Astrocyte of the cerebellum (primary cell): ENCODE data around the gene BMF.
A peak's percentile ranks its signal among the peaks of the same experiment; 100 is the strongest.

ENCODE experiments used
- DNase-seq: peaks from one replicate; pipeline ENCODE4 v3.0.0-alpha.2; 2011; ENCODE audit warnings: low read depth
- H3K4me3 ChIP-seq: 2 replicates; pipeline ENCODE4 v1.5.1; 2011; ENCODE audit warnings: mild to moderate bottlenecking, low read depth, low read length, moderate library complexity
- in situ Hi-C: cut with HindIII; loops from 2 replicates; pipeline ENCODE4 v1.10.0; 2017; ENCODE audit warnings: low sequenced_read_pairs
- TF ChIP-seq, protein P1 (sequence below): IDR thresholded peaks from 2 replicates; pipeline ENCODE4 v1.5.1; 2012; ENCODE audit warnings: low read length, low read depth, moderate library complexity, mild to moderate bottlenecking; ENCODE audit errors: missing control alignments

BMF gene

GRCh38 chr15:40106203-40107161 lies 2.2 kb downstream of the BMF start:
- in situ Hi-C loops, result loop anchor here (10.0 kb wide), 1 partner anchor 48 kb away; no protein-coding TSS in a partner anchor
- DNase-seq, result no peak
- H3K4me3 ChIP-seq, result peak overlapping the region; percentile 83
- TF ChIP-seq, protein P1, sequence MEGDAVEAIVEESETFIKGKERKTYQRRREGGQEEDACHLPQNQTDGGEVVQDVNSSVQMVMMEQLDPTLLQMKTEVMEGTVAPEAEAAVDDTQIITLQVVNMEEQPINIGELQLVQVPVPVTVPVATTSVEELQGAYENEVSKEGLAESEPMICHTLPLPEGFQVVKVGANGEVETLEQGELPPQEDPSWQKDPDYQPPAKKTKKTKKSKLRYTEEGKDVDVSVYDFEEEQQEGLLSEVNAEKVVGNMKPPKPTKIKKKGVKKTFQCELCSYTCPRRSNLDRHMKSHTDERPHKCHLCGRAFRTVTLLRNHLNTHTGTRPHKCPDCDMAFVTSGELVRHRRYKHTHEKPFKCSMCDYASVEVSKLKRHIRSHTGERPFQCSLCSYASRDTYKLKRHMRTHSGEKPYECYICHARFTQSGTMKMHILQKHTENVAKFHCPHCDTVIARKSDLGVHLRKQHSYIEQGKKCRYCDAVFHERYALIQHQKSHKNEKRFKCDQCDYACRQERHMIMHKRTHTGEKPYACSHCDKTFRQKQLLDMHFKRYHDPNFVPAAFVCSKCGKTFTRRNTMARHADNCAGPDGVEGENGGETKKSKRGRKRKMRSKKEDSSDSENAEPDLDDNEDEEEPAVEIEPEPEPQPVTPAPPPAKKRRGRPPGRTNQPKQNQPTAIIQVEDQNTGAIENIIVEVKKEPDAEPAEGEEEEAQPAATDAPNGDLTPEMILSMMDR, result no peak

- no peak for DNase-seq
- no peak overlapping the region for H3K4me3 ChIP-seq
- TF ChIP-seq, protein P1, result no peak
- in situ Hi-C loops, result loop anchor here (10.0 kb wide), 1 partner anchor 49 kb away; no protein-coding TSS in a partner anchor
Observed at GRCh38 chr15:40105517-40106202, 3.0 kb downstream of the BMF start.

DNA sequence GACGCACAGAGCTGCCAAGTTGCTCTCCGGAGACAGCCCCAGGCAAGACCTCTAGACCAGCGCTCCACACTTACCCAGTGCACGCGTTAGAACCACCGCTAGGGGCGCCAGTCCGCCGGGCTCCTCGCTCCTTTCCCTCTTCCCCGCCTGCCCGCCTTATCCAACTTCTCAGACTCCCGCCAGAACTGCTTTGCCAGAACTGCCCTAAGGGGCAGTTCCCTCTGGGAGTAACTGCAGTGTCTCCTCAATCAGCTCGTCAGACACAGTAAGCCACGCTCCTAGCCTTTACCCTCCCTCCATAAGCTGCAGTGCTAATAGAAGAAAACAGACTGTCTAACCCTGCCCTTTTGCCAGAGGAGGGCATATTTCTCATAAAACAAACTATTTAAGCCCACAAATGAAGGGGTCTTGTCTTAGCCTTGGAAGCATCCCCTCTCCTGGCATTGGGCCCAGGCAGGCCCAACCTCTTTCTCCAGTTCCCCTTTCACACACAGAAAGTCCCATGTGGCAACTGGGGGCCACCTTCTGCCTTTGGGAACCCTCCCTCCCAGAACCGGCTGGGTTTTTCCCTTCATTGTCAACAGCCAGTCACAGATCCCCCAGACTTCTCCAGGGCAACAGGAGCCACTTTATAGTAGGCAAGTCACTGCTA lies 3.7 kb downstream of the BMF start:
- peak; percentile 79 for DNase-seq
- in situ Hi-C loops, result loop anchor here (5.0 to 10.0 kb wide), 2 partner anchors 50 to 58 kb away; no protein-coding TSS in a partner anchor
- TF ChIP-seq, protein P1, result peak; percentile 98
- H3K4me3 ChIP-seq, result no peak overlapping the region

- in situ Hi-C loops, result loop anchor here (5.0 to 10.0 kb wide), 2 partner anchors 50 to 57 kb away; no protein-coding TSS in a partner anchor
- TF ChIP-seq, protein P1, result no peak
- H3K4me3 ChIP-seq, result no peak overlapping the region
- no peak for DNase-seq
Observed at GRCh38 chr15:40104296-40104864, 4.3 kb downstream of the BMF start.

- in situ Hi-C loops, result loop anchor here (5.0 to 10.0 kb wide), 2 partner anchors 51 to 57 kb away; no protein-coding TSS in a partner anchor
- H3K4me3 ChIP-seq, result no peak overlapping the region
- TF ChIP-seq, protein P1, result no peak
- no peak for DNase-seq
Observed at GRCh38 chr15:40103864-40104271, 4.8 kb downstream of the BMF start.
